GM19463 (cell line): ENCODE results near the gene CAPZB.
"Not testable (repeated sequence)": the region's sequence is repeated elsewhere in the genome, so short reads cannot be mapped to it uniquely, and the experiment has no call there.

Source experiments
- ATAC-seq: cut with Tn5 transposase; IDR thresholded peaks from one replicate; pipeline ENCODE4 v1.9.1; 2021; ENCODE audit warnings: mild to moderate bottlenecking, moderate library complexity; ENCODE audit not compliant: unreplicated experiment

CAPZB gene

DNA sequence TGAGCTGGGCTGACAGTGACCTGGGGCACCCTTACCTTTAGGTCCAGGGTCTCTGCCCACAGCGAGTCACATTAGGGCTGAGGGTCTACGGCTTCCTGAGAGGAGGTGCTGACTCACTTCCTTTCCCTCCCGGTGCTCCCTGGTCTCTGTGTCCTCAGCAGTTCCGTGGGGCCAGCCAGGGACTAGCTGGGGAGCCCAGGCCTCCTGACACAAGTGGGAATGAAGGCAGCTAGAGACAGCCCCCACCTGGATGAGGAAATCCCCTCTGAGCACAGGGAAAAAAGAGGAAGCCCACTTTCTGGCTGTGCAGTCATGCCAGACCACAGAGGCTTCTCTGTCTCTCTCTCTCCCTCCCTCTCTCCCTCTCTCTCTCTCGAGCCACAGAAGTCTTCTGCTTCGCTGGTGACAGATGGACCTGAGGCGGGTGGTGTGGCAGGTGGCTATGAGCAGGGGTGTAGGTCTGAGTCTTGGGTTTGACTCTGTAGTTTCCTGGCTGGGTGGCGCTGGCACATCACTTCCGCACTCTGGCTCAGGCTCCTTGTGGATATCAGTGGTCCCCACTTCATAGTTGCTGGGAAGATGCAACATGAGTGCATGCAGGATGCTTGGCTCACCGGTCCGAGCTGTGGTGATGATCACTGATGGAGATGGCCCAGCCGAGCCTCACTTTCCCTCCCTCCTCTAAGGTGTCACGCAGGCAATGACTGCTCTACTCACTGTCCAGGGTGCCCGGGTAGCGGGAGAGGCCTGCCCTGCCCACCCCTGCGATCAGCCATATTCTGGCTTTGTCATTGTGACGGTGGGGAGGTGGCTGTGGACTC is 169.8 kb downstream of the CAPZB start:
- peak; percentile 37 for ATAC-seq

- ATAC-seq: no peak
These were observed 171.1 kb downstream of the CAPZB start for GRCh38 chr1:19313961-19314882.

- no peak for ATAC-seq
These were observed 171.7 kb downstream of the CAPZB start for GRCh38 chr1:19313636-19313959.

DNA sequence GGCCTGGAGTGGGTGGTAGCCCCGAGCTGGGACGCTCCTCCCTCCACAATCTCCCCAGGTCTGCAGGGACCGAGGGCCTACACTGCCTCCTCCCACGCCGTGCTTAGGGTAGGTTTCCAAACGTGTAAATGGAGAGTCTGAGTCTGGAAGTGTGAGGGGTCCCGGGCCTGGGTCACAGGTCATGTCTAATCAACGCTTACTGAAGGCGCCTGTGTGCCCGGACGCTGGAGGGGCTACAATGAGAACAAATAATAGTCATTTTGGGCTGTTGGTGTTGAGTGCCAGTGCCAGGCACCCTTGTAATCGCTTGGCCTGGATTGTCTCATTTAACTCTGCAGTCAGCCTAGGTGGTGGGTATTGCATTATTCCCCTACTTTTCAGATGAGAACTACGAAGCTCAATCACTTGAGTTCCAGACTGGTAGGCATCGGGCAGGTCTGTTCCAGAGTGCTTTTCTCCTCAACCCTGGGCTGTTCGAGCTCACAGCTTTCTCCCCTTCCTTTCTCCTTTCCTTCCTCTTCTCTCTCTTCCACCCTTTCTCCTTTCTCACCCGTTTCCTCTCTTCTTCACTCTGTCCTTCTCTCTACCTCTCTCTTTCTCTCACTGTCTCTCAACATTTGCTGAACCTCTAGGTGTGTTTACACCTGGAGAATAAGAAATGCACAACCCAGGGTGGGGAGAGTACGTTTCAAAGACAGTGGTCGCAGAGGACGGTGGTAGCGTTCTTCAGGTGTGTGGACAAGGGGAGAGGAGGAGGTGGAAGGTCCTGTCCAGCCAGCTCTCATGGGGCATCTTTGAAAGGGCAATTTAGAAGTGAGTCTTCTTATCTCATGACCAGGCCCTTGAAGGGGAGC is 172.3 kb downstream of the CAPZB start:
- peak; percentile 10 for ATAC-seq

- ATAC-seq: peak; percentile 63
These were observed 173.2 kb downstream of the CAPZB start, which contains the start of the genes AKR7A2 and SLC66A1 for GRCh38 chr1:19311931-19312781. Gene AKR7A2, minus strand, starts transcription at chr1:19312144. Its CDS starts 20 bp downstream, at chr1:19312124. Gene SLC66A1, plus strand, starts transcription at chr1:19312326. Its CDS starts 5,352 bp downstream, at chr1:19317678.

DNA sequence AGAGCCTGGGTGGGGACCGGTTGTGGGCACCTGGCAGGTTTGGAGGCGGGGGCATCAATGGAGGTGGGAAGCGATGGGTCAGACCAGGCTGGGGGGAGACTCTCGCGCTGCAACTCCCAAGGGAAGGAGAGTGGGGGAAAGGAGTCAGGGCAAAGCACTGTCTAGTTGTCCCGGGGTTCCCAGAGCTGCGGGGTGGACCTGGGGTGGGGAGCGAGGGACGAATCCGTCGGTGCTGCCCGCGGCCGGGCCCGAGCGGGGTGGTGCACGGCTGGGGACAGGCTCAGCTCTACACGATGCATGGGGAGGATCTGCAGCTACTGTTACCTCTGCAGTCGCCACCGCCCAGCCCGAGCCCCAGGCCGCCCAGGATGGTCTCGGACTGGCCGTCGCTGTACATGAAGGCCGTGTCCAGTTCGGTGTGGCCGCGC is 173.8 kb downstream of the CAPZB start:
- peak; percentile 5 for ATAC-seq

GRCh38 chr1:19310720-19311502 is 174.4 kb downstream of the CAPZB start:
- no peak for ATAC-seq

DNA sequence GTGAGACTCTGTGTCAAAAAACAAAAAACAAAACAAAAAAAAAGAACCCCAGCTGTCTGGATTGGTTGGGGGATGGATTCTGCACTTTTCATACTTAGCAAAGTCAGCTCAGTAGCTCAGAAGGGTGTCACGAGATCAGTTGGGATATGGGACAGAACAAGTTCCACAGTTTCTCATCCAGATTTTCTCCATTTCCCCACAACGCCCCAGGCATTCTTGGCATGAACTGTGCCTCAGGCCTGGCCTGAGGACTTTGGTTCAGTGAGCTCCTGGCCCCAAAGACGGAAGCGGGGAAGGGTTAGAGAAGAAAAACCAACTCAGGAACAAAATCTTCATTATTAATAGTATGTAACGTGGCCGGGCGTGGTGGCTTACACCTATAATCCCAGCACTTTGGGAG is 175.3 kb downstream of the CAPZB start:
- no peak for ATAC-seq

DNA sequence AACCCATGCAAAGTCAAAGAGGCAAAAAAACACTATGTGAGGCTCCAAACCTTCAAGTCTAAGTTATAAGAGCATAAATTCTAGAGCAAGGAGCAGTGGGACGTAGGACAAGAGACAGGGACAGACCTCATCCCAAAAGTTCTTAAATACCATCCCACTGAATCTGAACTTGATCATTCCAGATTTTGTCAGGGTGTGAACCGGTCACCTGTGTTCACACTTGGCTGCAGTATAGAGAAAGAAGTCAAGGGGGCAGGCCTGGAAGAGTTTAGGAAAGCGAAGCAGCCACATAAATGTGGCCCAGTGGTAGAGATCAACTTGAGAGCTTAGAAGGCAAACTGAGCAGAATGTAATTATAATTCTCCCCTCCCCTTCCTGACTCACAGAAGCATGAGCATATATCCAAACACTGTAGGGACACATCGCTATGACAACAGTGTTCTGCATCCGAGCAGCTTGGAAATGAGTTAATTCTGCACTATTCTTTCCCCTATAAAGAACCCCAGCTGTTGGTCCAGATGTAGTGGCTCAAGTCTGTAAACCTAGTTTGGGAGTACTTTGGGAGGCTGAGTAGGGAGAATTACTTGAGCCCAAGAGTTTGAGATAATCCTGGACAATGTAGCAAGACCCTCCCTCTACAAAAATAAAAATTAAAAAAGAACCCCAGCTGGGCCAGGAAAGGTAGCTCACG is 176.1 kb downstream of the CAPZB start:
- ATAC-seq: no peak

- ATAC-seq: no peak
These were observed 176.8 kb downstream of the CAPZB start for GRCh38 chr1:19308509-19308907.

DNA sequence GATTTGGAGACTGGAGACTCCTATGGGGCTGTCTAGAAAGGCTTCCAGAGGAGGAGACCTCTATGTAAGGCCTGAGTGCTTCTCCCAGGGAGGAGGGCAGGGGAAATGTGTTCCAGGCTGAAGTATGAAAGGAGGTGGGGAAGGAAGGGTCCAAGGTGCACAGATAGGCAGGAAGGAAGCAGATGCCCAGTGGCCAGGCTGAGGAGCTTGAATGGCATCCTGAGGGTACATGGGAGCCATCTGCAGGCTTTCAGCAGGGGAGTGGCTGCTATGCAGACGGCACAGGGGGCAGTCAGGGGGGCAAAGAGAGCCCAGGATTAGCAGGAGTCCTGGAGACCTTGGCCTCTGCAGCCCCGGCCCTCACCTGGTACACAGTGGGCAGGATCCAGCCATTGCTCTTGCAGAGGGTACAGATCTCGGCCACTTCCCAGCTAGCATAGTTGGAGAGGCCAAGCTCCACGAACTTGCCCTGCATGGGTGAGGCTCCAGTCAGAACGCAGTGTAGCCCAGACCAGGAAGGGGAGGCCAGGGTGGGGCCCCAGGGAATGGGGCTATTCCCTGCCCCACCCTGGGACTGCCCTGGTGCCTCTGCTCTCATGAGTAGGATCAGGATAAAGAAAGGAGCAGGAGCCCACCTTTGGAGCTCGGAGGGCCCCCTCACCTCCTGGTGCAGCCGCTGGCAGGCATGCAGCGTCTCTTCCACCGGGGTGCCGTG is 177.4 kb downstream of the CAPZB start:
- ATAC-seq: no peak

DNA sequence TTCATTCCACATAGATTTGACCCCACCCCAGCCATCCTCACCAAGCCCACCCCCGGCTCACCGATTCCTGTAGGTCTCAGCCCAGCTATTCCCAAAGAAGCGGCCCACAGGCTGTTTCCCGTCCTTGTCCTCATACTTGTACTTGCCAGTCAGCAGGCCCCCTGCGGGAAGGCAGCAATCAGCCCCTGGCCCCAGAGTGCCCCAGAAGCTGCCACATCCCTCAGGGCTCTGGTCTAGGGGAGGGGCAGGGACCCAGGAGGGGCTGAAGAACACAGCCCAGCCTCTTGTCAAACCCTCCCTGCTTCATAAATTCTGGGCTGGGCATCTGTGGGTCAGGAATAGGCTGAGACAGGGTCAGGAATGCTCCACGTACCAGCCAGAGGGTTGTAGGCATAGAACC is 178.4 kb downstream of the CAPZB start:
- ATAC-seq: no peak

DNA sequence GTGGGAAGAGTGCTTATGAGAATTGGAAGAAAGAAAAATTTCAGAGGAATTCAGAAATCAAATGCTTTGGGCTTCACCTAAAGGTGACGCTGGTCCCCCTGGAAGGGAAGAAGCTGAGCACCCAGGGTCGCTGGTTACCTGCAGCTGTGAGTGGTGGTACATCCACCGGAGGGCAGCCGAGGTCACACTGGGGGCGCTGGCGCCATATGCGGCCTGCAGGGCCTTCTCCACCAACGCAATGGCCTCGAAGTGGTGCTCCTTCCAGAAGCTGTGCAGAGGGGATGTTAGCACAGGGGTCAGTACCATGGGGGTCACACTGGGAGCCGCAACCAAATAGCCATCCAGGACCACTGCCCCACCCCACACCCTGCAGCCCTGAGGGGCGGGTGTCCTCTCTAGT is 179.5 kb downstream of the CAPZB start:
- no peak for ATAC-seq

DNA sequence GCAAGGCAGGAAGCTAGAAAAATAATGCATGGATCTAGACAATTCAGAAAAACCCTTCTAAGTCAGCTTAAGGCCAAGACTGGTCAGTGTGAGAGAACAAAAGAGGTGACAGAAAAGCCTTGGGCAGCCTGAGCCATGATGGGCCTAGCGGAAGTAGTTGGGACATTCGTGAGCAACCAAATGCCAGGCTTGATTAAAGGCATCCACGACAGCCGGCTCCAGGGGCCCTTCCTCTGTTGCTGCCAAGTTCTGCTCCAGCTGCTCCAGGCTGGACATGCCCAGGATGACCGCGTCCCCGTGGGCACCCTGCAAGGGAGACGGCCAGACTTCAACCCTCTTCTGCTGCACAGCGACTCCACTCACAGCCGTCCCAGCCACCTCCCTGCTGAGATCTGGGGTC is 181.3 kb downstream of the CAPZB start:
- not testable (repeated sequence) for ATAC-seq

GRCh38 chr1:19300211-19300610 is 185.1 kb downstream of the CAPZB start:
- ATAC-seq: no peak

DNA sequence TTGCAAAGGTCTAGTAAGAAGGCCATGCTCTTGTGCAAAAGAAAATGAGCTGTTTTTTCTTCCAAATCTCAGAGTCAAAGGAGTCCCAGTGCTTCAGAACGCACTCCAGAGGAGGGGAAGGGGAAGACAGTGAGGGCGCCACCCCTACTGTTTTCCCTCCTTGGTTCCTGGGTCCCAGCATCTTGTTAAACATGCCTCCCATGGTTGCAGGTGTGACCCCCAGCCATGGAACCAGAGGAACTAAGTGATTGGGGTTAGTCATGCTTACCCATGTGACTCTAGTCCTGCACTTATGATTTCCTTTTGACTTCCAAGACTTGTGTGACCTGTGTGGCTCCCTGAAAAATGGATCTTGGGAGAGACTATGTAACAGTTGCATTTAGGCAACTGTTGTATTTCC is 190.7 kb downstream of the CAPZB start:
- no peak for ATAC-seq

- ATAC-seq: no peak
These were observed 196.1 kb downstream of the CAPZB start for GRCh38 chr1:19289244-19289643.
